Measurements from ENCODE around the gene TAF3.

GRCh38 chr10:7922707-7923106 is 104.4 kb downstream of the TAF3 start:
- no peak for TF ChIP-seq CTCF (IDR thresholded peaks at IDR 0.05)
- no peak for TF ChIP-seq POLR2A (IDR thresholded peaks at IDR 0.05)
